ENCODE measurements around the gene C1orf232. TPM values are rescaled to one million over a fixed set of nuclear protein-coding genes. Genes with fewer than 3 reads are reported as not detected.

The C1orf232 gene
- total RNA-seq, 1 donor from 2014 or later: not detected

DNA sequence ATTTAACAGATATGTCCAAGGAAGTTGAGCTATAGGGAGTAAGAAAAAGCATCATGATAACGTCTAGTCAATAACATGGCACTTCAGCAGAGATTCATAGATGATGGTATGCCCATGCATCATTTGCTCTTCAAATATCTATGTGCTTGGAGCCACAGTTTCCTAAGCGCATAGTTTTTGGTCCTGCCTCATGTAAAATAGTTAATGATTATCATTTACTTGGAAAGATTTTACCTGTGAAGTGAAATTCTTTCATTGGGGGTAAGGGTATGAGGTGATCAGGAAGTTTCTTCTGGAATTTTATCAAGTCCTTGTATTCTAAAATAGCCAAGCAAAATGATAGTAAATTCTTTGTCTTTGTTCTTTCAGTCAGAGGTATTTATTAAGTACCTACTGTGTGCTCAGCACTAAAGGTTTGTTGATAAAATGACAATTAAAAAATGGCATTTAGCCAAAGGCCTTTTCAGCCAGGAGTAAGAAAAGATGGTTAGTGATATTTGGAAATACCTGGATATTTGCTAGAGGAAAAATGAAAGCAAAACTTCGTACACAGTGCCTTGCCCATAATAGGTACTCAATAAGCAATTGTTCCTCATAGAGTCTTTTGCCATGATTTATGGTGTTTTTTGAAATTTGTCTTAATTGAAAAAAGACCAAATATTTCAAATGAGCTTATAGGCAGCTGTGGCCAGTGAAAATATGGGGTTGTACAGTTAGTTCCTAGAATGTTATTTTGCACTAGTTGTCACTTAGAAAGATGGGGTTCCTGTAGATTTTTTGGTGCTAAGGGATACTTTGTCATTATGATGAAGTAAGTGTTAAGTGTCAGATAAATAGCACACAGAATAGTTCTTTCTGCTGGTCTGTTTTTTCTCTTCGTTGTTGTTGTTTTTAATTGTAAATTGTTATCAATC is 44.1 kb downstream of the C1orf232 start:
- no peak for DNase-seq (ENCODE audit: low read depth)

DNA sequence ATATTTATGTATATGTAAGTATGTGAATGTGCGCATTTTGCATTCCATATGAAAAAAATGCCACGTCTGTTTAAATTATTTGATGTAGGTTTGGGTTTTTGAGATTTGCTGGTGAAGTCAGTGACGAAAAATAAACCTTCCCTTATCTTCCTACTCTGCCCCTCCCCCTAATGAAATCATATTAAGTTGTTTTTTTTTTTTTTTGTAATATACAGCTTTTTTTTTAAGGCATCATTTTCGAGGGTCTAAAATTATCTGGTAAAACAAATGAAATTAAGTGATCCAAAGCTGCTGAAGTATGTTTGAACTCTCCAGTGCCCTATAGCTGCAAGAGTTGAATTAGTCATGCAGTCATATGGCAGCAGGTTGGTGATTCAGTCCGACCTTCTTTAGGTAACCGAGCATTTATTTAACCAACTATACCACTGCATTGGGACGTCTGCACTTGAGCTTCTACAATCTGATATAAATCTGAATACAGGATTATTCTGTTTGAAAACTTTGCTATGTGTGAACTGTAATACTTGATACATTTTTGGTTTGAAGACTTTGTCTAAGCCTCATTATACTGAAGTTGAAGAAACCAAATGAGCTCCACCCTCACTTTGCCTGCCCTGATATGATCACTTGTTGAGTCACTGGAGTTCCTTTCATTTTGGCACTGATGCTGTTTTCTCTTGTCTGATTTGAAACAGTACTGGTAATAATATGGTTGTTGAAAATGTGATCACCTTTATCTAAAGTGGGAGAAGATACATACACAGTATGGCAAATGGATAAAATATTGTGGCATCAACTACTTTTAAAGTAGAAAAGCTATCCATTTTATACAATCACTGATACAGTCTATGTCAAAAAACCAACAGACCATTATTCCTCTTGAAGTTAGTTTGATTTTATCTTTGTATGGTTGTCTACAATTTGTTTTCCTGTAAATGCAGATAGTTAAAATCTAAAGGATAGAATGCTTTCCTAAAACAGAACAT is 45.5 kb downstream of the C1orf232 start:
- no peak for DNase-seq (ENCODE audit: low read depth)

DNA sequence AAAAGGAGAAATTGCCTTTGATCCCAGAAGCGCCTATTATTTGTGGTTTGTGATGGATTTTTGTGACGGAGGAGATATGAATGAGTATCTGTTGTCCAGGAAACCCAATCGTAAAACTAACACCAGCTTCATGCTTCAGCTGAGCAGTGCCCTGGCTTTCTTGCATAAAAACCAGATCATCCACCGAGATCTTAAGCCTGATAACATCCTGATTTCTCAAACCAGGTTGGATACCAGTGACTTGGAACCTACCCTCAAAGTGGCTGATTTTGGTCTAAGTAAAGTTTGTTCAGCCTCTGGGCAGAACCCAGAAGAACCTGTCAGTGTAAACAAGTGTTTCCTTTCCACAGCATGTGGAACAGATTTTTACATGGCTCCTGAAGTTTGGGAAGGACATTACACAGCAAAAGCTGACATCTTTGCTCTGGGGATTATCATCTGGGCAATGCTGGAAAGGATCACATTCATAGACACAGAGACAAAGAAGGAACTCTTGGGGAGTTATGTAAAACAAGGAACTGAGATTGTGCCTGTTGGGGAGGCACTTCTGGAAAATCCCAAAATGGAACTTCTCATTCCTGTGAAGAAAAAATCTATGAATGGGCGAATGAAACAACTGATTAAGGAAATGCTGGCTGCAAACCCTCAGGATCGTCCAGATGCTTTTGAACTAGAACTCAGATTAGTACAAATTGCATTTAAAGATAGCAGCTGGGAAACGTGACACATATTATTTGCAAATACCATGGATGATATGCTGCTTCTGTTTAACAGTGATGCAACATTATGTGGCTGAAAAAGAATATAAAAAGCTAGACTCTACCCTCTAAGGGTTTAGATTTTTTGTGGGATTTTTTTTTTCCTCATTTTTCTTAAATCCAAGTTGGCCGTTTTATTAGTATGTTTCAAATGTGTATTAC is 46.6 kb downstream of the C1orf232 start:
- DNase-seq (ENCODE audit: low read depth): no peak

DNA sequence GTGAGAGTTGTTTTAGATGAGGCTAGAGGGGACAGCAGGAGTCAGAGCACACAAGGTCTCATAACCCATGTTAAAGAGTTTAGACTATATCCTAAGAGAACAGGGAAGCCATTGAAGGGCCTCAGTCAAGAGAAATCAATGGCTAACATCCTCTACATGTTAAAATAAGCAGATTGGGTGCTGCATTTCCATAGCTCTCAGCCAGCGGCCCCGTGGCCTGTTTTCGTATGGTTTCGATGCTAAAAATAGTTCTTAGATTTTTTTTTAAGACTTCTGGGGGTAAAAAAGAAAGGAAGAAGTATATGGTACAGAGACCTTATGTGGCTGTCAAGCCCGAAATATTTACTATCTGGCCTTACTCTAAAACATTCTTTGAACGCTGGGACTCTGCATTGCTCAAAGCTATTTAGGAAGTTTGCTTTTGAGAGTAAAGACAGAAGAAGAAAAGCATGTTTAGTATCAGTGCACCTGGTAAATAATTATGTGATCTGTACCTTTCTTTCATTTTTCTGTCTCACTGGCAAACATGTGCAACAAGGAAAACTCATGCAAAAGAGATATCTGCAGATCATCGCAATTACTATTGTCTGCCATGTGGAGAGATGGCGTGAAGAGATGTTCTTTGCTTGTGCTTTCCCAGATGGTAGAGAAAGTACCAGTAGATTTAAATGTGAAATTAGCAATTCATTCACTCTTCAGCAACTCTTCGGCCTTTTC is 48.7 kb downstream of the C1orf232 start:
- no peak for DNase-seq (ENCODE audit: low read depth)

DNA sequence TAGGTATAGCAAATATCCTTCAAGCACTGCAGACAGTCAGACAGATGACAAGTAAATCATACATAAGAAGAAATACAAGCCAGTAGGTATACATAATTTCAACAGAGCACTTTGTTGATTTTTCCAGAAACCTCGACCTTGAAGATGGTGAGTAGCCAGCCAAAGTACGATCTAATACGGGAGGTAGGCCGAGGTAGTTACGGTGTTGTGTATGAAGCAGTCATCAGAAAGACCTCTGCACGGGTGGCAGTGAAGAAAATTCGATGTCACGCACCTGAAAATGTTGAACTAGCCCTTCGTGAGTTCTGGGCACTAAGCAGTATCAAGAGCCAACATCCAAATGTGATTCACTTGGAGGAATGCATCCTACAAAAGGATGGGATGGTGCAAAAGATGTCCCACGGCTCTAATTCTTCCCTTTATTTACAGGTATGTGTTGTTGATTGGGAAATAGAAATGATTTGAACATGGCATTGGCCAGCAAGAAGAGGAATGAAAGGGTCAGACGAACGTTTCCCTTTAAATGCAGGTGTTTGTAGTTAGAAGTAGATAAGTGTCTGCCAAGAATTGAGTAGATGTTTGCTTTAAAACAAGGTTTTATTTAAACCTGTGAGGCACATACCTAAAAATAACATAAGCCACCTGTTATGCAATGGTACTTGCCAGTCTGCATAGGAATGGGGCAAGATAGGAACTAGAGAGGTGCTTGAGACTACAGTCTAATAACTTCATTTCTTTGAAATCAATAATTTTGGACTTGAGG is 54.4 kb downstream of the C1orf232 start:
- no peak for DNase-seq (ENCODE audit: low read depth)

Other genes starting within 250 kb of the C1orf232 start
- gene PAFAH2, start 170.9 kb downstream of the C1orf232 start, total RNA-seq: 14.8 and 18.5 TPM in 2 replicates
- gene EXTL1, start 147.2 kb downstream of the C1orf232 start, total RNA-seq: 0.05 TPM in 1 of 2 replicates, not detected in the other
- gene SLC30A2, start 122.8 kb downstream of the C1orf232 start, total RNA-seq: 1.1 and 1.4 TPM in 2 replicates
- not detected in 2 replicates for gene TRIM63, start 101.3 kb downstream of the C1orf232 start, total RNA-seq
- 4.7 and 5.6 TPM in 2 replicates for gene PDIK1L, start 57.1 kb downstream of the C1orf232 start, total RNA-seq
- not detected in 2 replicates for gene FAM110D, start 9.9 kb downstream of the C1orf232 start, total RNA-seq
- 6.7 and 15.6 TPM in 2 replicates for gene ZNF593, start 945 bp upstream of the C1orf232 start, total RNA-seq
- not detected in 2 replicates for gene ZNF593OS, start 2.9 kb upstream of the C1orf232 start, total RNA-seq
- gene CNKSR1, start 8.5 kb upstream of the C1orf232 start, total RNA-seq: 5.2 and 6.4 TPM in 2 replicates
- gene CATSPER4, start 21.6 kb upstream of the C1orf232 start, total RNA-seq: not detected in 2 replicates
- 6.6 and 9.4 TPM in 2 replicates for gene CEP85, start 65.2 kb upstream of the C1orf232 start, total RNA-seq
- 12.8 and 17.5 TPM in 2 replicates for gene SH3BGRL3, start 111.1 kb upstream of the C1orf232 start, total RNA-seq
- gene UBXN11, start 137.7 kb upstream of the C1orf232 start, total RNA-seq: 1.9 and 9.6 TPM in 2 replicates
- not detected in 2 replicates for gene CD52, start 149.0 kb upstream of the C1orf232 start, total RNA-seq
- gene CRYBG2, start 185.2 kb upstream of the C1orf232 start, total RNA-seq: 0.35 and 7.1 TPM in 2 replicates
- not detected in 2 replicates for gene ZNF683, start 203.8 kb upstream of the C1orf232 start, total RNA-seq
- not detected in 2 replicates for gene LIN28A, start 241.9 kb upstream of the C1orf232 start, total RNA-seq

Data from renal cortical epithelial cell (primary cell).